Renal cortex interstitium (tissue), 11 donors: ENCODE measurements around the gene CLUH. TPM values are rescaled to one million over a fixed set of nuclear protein-coding genes. Genes with fewer than 3 reads are reported as not detected.
"Not testable (repeated sequence)": the region's sequence is repeated elsewhere in the genome, so short reads cannot be mapped to it uniquely, and the experiment has no call there.

Experiments
- DNase-seq, 11 donors: peaks; one replicate each; pipeline ENCODE4 v3.0.0-alpha.2; 2013; ENCODE audit warnings: low read depth in 9 of 11, low spot score in 4 of 11; ENCODE audit errors: extremely low read depth in 1 of 11
- polyA plus RNA-seq, 3 donors: library from polyadenylated mRNA; unstranded; fragments of 120-200 nt; gene quantifications; one replicate each; pipeline ENCODE4 v1.2.1, GENCODE V29; 2013; ENCODE audit not compliant: insufficient read length in 3 of 3

Gene CLUH
- polyA plus RNA-seq, 3 donors, result 44.2 to 69.3 (median 50.6) TPM

GRCh38 chr17:2655546-2655945 lies 56.0 kb downstream of the CLUH start:
- no peak for DNase-seq

- not testable (repeated sequence) for DNase-seq
Observed at GRCh38 chr17:2652911-2653310, 58.7 kb downstream of the CLUH start.

DNA sequence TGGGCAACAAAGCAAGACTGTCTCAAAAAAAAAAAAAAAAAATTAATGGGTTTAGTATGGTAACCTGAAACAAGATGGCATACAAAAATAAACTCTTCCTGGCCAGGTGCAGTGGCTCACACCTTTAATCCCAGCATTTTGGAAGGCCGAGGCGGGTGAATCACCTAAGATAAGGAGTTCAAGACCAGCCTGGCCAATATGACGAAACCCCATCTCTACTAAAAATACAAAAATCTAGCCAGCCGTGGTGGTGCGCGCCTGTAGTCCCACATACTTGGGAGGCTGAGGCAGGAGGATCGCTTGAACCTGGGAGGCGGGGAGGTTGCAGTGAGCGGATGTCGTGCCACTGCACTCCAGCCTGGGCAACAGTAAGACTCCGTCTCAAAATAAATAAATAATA lies 62.4 kb downstream of the CLUH start:
- no peak for DNase-seq

DNA sequence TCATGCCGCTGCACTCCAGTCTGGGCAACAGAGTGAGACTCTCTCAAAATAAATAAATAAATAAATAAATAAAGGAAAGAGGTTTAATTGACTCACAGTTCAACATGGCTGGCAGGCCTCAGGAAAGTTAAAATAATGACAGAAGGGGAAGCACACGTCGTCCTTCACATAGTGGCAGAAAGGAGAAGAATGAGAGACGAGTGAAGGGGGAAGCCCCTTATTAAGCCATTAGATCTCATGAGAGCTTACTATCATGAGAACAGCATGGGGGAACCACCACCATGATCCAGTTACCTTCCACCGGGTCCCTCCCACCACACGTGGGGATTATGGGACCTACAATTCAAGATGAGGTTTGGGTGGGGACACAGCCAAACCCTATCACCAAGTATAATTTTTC lies 63.6 kb downstream of the CLUH start:
- DNase-seq, result no peak

DNA sequence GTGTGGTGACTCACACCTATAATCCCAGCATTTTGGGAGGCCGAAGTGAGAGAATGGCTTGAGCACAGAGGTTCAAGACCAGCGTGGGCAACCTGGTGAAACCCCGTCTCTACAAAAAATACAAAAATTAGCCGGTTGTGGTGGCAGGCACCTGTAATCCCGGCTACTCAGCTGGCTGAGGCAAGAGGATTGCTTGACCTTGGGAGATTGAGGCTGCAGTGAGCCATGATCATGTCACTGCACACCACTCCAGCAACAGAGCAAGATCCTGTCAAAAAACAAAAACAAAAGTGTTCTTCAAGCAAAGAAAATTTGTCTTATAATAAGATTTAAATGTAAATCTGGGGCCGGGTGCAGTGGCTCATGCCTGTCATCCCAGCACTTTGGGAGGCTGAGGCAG lies 66.6 kb downstream of the CLUH start:
- DNase-seq, result no peak

Other genes with a start within 250 kb of the CLUH start
- gene METTL16, start 199.9 kb downstream of the CLUH start, polyA plus RNA-seq, result 10 to 100 TPM; 33.8 to 38.2 (median 35.3) TPM
- 100 to 1,000 TPM; 130 to 157 (median 148) TPM for gene PAFAH1B1, start 118.1 kb downstream of the CLUH start, polyA plus RNA-seq
- under 1 TPM; 0.16 to 0.29 (median 0.16) TPM for gene CCDC92B, start 37.9 kb upstream of the CLUH start, polyA plus RNA-seq
- gene RAP1GAP2, start 84.7 kb upstream of the CLUH start, polyA plus RNA-seq, result 10 to 100 TPM; 20.7 to 31.8 (median 25.1) TPM